Neural crest cell (in vitro differentiated cells): Measurements from ENCODE around the gene LAIR1. TPM values are rescaled to one million over a fixed set of nuclear protein-coding genes. Genes with fewer than 3 reads are reported as not detected.
"Not testable (repeated sequence)": the region's sequence is repeated elsewhere in the genome, so short reads cannot be mapped to it uniquely, and the experiment has no call there.

Experiments
- DNase-seq: peaks from one replicate; pipeline ENCODE4 v3.0.0; 2021; ENCODE audit warnings: low read depth, mixed read lengths, low spot score
- H3K27ac Mint-ChIP-seq: one replicate; pipeline ENCODE4 v1.8.0; 2021; ENCODE audit warnings: mild to moderate bottlenecking, mixed read lengths; ENCODE audit not compliant: unreplicated experiment
- H3K27me3 Mint-ChIP-seq: 2 replicates; pipeline ENCODE4 v1.8.0; 2021; ENCODE audit warnings: low read depth, mild to moderate bottlenecking, mixed read lengths
- H3K36me3 Mint-ChIP-seq: 2 replicates; pipeline ENCODE4 v1.8.0; 2021; ENCODE audit warnings: low read depth, mild to moderate bottlenecking, mixed read lengths
- H3K4me1 Mint-ChIP-seq: 2 replicates; pipeline ENCODE4 v1.8.0; 2021; ENCODE audit warnings: mixed read lengths
- H3K4me3 Mint-ChIP-seq: one replicate; pipeline ENCODE4 v1.8.0; 2021; ENCODE audit warnings: mild to moderate bottlenecking, mixed read lengths
- H3K9me3 Mint-ChIP-seq: 2 replicates; pipeline ENCODE4 v1.8.0; 2021; ENCODE audit warnings: mixed read lengths
- total RNA-seq: library from RNA; stranded (reverse); gene quantifications from 2 replicates; pipeline ENCODE4 v1.2.1, GENCODE V29; 2021
- TF ChIP-seq, protein P1 (sequence below): fragments of 200-600 bp; sonication (generic); conservative IDR thresholded peaks from 2 replicates; pipeline ENCODE4 v1.5.0; 2021; ENCODE audit warnings: antibody characterized with exemption, mild to moderate bottlenecking

LAIR1 gene
- total RNA-seq, 1 donor from 2014 or later, result not detected

DNA sequence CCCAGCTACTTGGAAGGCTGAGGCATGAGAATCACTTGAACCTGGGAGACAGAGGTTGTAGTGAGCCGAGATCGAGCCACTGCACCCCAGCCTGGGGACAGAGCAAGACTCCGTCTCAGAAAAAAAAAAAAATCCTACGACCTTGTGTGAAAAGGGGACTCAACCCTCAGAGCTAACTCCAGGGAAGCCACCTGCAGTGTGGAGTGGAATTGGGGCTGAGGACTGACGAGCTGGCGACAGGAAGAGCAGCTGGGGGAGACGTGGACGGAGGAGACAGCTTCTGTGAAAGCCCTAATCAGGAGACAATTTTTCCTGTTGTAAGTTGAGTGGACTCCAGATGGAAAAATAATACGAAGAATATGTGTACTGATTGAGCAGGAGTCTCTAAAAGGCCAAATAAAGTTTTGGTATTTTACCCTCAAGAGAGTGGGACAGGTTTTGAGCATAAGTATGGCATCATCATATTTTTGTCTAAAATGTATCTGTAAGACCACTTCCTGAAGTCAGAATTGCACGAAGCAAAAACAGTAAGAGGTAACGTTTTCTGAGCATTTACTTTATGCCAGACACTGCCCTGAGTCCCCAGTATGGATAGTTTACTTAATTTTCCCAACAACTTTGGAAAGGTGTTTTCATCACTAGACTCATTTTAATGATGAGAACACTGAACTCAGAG, 12.0 kb upstream of the LAIR1 start:
- no peak for DNase-seq
- H3K27ac Mint-ChIP-seq, result no peak overlapping the region
- H3K36me3 Mint-ChIP-seq, result no peaks in the 10 kb centered on the region
- no peak overlapping the region for H3K4me3 Mint-ChIP-seq
- H3K9me3 Mint-ChIP-seq, result no peaks in the 10 kb centered on the region
- H3K27me3 Mint-ChIP-seq, result peaks cover 36% of the 10 kb centered on the region
- TF ChIP-seq, protein P1, sequence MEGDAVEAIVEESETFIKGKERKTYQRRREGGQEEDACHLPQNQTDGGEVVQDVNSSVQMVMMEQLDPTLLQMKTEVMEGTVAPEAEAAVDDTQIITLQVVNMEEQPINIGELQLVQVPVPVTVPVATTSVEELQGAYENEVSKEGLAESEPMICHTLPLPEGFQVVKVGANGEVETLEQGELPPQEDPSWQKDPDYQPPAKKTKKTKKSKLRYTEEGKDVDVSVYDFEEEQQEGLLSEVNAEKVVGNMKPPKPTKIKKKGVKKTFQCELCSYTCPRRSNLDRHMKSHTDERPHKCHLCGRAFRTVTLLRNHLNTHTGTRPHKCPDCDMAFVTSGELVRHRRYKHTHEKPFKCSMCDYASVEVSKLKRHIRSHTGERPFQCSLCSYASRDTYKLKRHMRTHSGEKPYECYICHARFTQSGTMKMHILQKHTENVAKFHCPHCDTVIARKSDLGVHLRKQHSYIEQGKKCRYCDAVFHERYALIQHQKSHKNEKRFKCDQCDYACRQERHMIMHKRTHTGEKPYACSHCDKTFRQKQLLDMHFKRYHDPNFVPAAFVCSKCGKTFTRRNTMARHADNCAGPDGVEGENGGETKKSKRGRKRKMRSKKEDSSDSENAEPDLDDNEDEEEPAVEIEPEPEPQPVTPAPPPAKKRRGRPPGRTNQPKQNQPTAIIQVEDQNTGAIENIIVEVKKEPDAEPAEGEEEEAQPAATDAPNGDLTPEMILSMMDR, result no peak
- no peaks in the 10 kb centered on the region for H3K4me1 Mint-ChIP-seq

DNA sequence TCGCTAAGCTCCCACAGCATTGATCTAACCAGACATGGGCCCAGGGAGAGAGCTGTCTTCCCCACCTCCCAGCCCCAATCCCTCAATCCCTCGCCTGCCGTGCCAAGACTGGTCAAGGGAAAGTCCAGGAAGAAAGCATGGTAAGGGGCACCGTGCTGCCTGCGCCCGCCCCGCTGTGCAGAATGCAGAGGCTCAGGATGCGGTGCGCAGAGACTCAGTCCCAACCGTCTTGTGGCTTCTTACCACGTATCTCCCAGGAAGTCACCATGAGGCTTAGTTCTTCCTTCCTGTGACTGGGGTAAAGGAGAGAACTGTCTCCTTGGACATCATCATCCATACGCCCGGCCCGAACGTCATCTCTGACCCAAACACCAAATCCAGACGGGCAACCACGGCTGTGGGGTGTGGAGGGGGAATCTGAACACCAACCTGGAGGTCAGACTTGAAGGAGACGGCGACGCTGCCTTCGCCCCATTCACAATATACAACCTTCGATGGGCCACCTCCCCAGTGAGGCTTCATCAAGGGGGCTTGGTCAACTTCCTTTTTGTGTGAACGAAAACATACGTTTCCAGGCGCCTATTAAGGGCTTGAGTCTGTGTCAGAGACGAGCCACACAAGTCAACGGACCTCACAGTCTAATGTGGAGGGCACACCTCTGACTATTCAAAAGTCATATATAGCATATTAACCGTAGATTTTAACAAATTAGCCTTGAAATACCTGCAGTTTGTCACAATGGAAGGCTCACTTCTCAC, 10.6 kb upstream of the LAIR1 start:
- H3K27me3 Mint-ChIP-seq, result peaks cover 38% of the 10 kb centered on the region
- H3K27ac Mint-ChIP-seq, H3K4me3 Mint-ChIP-seq, H3K36me3 Mint-ChIP-seq, H3K9me3 Mint-ChIP-seq, H3K4me1 Mint-ChIP-seq, DNase-seq: not testable (repeated sequence)

DNA sequence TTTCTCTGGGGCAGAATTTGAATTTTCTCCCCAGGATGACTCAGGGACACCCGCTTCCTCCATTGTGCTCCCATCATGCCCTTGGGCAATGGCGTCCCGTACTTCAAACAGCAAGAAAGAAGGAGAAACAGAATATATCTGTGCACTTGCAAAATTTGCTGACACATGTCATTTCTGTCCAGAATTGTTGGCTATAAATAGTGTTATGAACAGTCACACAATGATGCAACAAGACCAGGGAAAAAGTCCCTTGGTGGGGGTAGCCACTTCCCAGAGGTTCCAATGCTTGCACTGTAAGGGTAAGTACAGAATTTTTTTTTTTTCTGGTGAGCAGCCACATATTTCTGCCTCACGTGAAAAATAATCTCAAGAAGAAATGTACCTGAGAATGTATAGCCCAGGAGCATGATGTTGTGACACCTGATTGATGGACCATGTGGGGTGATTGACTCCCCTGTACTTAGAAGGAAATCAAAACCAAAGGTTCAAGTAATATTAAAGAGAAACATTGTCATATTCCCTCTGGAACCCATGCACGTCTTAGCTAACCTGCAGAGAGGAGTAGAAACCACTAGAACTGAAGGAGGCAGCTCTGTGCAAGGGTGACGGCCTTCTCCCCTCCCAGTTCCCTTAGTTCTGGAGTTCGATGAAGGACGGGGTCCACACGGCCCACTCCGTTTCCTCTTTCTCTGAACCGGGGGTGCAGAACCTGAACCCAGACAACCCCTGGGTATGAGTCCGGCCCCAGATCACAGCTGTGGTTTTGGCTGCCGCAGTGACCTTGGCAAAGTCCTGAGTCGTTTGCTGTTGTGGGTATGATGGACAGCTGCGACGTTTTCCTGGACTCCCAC, 9.3 kb upstream of the LAIR1 start:
- H3K4me3 Mint-ChIP-seq, result no peak overlapping the region
- no peaks in the 10 kb centered on the region for H3K9me3 Mint-ChIP-seq
- TF ChIP-seq, protein P1, result no peak
- H3K36me3 Mint-ChIP-seq, result no peaks in the 10 kb centered on the region
- no peak for DNase-seq
- H3K4me1 Mint-ChIP-seq, result no peaks in the 10 kb centered on the region
- H3K27ac Mint-ChIP-seq, result no peak overlapping the region
- peaks cover 36% of the 10 kb centered on the region for H3K27me3 Mint-ChIP-seq

DNA sequence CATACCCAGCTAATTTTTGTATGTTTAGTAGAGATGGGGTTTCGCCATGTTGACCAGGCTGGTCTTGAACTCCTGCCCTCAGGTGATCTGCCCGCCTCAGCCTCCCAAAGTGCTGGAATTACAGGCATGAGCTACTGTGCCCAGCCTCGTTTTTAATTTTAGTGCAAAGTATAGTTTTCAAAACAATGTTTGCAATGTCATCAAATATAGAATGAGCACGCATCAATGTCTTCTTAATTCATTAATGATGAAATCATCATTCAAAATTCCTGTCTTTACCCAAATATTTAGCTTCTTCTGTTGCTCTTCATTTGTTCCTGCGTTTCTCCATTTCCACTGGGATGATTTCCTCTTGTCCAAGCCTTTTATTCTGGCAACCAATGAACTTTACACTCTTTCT, 6.7 kb upstream of the LAIR1 start:
- not testable (repeated sequence) for H3K27ac Mint-ChIP-seq, H3K36me3 Mint-ChIP-seq, DNase-seq, H3K4me3 Mint-ChIP-seq, H3K4me1 Mint-ChIP-seq, H3K9me3 Mint-ChIP-seq
- H3K27me3 Mint-ChIP-seq, result peaks cover 24% of the 10 kb centered on the region

DNA sequence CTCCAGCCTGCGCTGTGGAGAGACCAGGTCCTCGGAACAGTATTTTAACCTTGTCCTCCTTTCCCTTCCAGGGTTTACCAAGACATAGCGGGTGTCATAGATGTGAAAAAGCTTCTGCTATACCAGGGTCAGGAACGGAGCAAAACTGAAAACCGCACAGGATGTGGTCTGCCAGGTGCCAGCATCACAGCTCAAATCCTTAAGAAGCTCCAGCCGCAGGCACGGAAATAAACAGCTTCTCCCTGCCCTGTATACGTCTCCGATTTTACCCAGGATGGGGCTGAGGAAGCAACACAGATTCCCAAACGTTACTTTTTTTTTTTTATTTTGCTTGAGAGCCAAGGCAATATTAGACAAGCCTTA, 5.7 kb upstream of the LAIR1 start:
- not testable (repeated sequence) for H3K27ac Mint-ChIP-seq, H3K4me3 Mint-ChIP-seq, H3K36me3 Mint-ChIP-seq, H3K4me1 Mint-ChIP-seq, DNase-seq, H3K9me3 Mint-ChIP-seq
- H3K27me3 Mint-ChIP-seq, result peaks cover 22% of the 10 kb centered on the region

DNA sequence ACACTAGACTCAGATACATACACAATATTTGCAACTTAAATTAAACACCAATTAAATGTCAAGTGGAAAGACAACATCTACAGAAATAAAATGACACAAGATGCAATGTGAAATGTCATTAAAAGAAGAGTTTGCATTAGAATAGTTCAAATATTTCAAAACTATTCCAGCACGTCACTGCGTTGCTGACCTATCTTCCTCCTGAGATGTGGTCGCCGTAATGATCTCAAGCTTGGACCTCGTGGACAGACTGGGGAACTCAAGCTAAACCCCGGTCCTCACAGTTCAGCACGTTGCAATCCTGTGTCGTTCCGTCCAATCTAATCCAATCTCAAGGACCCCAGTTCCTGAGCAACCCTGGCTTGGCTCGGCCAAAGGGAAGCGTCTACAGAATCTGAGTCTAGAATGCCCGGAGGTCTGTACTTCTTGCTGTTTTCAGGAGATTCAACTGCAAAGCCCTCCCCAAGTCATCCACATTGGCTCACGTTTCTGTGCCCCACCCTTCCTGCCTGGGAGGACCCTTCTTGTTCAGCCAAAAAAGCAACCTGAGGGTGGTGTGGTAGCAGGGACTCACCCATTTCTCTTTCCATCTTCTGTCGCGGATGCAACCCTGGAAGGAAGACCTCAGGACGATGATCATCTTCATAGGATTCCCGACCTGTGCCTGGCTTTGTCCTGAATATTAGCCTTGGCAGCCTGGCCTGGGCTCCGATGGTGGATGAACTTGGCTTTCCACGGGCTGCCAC, 5.1 kb upstream of the LAIR1 start:
- H3K36me3 Mint-ChIP-seq, H3K27ac Mint-ChIP-seq, H3K4me1 Mint-ChIP-seq, DNase-seq, H3K9me3 Mint-ChIP-seq, H3K4me3 Mint-ChIP-seq: not testable (repeated sequence)
- H3K27me3 Mint-ChIP-seq, result peaks cover 22% of the 10 kb centered on the region

DNA sequence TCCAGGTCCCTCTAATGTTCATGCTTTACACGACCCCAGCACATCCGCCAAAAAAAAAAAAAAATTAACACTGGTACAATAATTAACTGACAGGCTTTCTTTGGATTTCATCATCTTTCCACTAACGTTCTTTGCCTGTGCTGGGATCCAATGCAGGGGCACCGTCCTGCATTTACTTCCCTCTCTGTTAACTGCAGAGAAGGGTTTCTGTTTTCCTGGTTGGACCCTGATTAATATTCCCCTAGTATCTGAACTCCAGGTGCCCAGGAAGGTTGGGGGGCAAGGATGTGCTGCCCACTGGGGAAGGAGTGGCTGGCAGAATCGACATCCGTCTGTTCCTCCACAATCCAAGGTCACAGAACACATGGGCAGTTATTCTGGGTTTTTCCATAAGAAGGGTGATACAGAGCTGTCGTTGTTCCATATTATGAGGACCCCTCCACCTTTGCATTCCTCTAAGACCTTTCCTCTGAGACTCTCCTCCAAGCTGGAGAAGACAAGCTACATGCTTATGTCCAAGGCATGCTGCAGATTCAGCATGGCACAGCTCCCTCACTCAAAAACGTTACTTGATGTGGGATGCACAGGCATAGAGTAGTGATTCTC, 4.5 kb upstream of the LAIR1 start:
- DNase-seq, result no peak
- H3K9me3 Mint-ChIP-seq, result no peaks in the 10 kb centered on the region
- H3K4me1 Mint-ChIP-seq, result no peaks in the 10 kb centered on the region
- TF ChIP-seq, protein P1, result no peak
- peaks cover 22% of the 10 kb centered on the region for H3K27me3 Mint-ChIP-seq
- no peak overlapping the region for H3K27ac Mint-ChIP-seq
- H3K4me3 Mint-ChIP-seq, result no peak overlapping the region
- no peaks in the 10 kb centered on the region for H3K36me3 Mint-ChIP-seq
